Nucleus accumbens (tissue), 56 donors: ENCODE results near the gene ZNF267.
A peak's percentile ranks its signal among the peaks of the same experiment; 100 is the strongest.
"Not testable (repeated sequence)": the region's sequence is repeated elsewhere in the genome, so short reads cannot be mapped to it uniquely, and the experiment has no call there.

Experiments
- DNase-seq, 56 donors: peaks; one replicate each; lab custom pipeline; 2025; lab: John Stamatoyannopoulos, UW

The ZNF267 gene

GRCh38 chr16:31873556-31874365 is at the start of gene ZNF267:
ZNF267 (plus strand) TSS chr16:31873807; CDS start chr16:31873967, 160 bp downstream.
- DNase-seq = peak; percentile 38 to 96 (median 82)

DNA sequence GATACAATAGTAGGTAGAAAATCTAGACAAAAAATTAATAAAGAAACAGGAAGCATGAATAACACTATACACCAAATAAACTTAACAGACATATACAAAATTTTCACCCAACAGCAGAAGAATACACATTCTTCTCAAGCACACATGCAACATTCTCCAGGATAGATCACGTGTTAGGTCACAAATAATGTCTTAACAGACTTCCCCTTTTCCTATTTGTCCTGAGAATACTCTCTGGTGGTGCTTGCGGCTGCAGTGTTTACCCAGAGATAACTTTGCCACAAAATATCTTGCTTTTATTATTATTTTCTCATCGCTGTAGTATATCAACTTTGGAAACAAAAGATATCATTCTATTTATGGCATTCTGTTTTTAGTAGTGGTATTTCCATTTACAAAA is 40.6 kb upstream of the ZNF267 start:
- no peak for DNase-seq

DNA sequence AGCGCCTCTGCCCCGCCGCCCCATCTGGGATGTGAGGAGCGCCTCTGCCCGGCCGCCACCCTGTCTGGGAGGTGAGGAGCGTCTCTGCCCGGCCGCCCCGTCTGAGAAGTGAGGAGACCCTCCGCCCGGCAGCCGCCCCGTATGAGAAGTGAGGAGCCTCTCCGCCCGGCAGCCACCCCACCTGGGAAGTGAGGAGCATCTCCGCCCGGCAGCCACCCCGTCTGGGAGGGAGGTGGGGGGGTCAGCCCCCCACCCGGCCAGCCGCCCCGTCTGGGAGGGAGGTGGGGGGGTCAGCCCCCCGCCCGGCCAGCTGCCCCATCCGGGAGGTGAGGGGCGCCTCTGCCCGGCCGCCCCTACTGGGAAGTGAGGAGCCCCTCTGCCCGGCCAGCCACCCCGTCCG is 37.2 kb upstream of the ZNF267 start:
- DNase-seq = not testable (repeated sequence)

- no peak for DNase-seq
Observed at GRCh38 chr16:31842864-31843263, 30.7 kb upstream of the ZNF267 start.

DNA sequence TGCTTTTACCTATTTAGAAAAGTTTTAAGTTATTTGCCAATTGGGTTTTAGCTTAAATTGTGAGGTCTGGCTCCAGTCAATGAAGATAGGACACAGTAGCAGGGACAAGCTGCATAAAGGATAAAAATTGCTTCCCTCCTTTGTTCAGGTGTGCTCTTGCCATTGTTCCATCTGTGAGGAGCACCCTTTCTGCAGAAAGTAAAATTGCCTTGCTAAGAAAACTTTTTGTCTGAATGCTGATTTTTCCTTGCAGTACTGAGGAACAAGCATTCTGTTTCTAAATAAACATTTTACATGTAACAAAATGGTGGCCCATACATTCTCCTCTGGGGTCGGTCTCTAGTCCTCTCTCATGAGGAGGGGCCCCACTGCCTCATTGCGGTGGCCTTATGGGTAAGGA is 25.0 kb upstream of the ZNF267 start:
- DNase-seq = not testable (repeated sequence)

GRCh38 chr16:31853291-31853690 is 20.3 kb upstream of the ZNF267 start:
- no peak for DNase-seq

DNA sequence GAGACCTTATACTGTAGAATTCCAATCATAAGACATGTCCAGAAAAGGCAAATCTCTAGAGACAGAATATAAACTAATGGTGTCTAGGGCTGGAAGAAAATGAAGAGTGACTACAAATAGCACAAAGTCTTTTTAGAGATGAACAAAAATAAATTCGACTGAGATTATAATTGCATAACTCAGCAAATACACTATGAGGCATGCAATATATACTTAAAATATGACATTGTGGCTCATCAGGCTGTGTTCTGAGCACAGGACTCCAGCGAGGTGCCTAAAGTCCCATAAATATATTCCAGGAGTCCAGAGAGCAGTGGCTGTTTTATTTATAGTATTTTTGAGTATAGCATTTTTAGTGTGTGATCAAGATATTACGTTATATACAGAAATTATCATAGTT is 13.1 kb upstream of the ZNF267 start:
- DNase-seq = no peak

GRCh38 chr16:31861455-31861854 is 12.2 kb upstream of the ZNF267 start:
- no peak for DNase-seq

DNA sequence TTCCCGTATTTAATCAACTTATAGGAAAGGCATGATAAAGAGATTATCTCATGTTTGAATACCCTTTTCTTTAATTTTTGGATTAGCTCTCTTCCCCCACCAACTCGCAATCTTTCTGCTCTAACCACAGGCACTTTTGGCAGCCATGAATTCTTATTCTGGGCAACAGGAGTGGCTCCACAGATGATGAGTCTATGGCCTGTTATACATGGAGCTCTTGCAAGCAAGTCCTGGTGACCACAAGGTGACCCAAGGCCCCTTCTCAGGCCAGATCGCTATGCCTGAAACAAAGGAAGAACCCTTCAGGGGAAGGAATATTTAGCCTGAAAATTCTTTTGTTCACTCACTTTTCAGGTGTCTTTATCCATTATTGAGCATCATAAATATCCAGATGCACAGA is 10.8 kb upstream of the ZNF267 start:
- no peak for DNase-seq

- DNase-seq = no peak
Observed at GRCh38 chr16:31868164-31868563, 5.4 kb upstream of the ZNF267 start.

- peak in 46 of 56 donors; percentile 4 to 92 (median 48) for DNase-seq
Observed at GRCh38 chr16:31868691-31869167, 4.9 kb upstream of the ZNF267 start.

DNA sequence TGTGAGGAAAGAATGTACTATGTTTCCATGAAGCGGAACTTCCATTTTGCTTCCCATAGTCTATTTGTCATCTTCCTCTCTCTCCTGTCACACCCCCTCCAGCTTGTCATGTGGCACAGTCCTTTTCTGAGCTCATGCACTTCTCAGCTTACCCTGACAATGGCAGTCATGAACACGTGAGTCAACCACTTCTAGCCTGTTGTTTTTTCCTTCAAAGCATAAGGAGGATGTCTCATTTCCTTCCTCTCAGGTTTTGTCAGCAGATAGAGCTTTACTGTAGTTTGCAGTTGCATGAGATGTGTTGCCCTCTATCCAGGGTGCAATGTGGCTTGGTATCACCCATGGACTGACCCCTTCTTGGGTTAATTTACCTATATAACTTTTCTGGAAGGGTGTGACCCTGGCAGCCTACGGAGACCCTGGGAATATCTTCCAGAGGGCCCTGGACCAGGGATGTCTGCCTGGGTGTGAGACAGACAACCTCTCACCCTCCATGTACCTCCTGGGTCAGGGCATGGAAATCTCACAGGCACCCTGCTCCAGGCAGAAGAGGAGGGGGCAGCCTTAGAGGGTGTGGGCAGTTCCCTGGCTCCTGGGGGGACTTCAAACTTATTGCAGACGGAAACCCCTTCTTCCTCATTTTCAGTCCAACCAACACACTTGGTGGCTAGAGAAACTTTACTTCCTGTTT is 4.0 kb upstream of the ZNF267 start:
- DNase-seq = peak in 32 of 56 donors; percentile 12 to 76 (median 30)

DNA sequence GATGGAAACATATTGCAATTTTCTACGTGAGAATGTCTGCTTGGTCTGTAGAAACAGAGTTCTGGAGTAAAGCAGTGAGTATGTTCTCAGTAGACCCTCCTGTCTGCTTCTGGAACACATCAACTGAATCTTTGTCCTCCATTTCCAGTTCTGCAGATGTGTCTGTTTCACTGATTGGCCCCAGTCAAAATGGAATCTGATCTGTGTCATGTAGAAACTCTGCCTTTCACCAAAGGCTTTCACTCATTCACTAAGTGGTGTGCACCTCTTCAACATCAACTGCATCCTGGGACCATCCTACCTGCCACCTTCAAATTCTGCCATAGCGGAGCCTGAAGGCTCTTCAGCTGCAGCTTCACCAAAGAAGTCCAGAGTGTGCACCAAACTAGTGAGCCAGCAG is 2.8 kb upstream of the ZNF267 start:
- no peak for DNase-seq

DNA sequence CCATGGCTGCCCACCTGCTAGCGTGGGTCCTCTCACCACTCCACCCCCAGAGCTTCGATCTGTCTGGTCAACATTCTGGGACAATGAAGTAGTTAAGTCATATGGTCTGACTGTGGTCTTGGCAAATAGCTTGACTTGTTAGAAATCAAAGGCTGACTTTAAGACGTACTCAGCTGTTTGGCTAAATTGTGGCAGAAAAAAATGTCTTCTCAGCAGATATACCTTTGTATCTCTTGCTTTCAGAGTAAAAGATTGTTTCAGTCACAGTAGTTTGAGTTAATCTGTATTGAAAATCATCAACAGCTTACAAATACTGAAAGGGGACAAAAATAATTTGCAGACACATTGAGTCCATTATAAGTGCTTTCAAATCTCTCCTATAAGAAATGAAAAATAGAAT is 2.1 kb upstream of the ZNF267 start:
- no peak for DNase-seq

DNA sequence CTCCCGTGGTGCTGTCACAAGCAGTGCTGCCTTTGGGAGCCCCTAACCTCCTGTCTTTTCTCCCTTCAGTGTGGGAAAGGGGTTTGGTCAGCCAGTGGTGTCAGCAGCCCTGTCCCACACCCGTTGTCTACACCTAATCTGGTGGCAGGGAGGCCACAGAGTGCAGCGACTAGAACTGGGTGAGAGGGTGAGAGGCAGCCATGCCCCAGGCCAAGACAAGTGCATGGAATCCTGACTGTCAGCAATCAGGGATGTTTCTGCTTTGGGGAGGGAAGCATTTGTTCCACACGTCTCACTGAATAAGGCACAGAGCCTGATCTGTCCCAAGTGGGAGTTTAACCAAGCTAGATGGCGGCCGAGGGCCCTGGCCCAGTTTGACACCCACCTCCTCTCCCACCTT is 1.4 kb upstream of the ZNF267 start:
- DNase-seq = no peak

GRCh38 chr16:31874366-31875111 is 932 bp downstream of the ZNF267 start:
- no peak for DNase-seq

DNA sequence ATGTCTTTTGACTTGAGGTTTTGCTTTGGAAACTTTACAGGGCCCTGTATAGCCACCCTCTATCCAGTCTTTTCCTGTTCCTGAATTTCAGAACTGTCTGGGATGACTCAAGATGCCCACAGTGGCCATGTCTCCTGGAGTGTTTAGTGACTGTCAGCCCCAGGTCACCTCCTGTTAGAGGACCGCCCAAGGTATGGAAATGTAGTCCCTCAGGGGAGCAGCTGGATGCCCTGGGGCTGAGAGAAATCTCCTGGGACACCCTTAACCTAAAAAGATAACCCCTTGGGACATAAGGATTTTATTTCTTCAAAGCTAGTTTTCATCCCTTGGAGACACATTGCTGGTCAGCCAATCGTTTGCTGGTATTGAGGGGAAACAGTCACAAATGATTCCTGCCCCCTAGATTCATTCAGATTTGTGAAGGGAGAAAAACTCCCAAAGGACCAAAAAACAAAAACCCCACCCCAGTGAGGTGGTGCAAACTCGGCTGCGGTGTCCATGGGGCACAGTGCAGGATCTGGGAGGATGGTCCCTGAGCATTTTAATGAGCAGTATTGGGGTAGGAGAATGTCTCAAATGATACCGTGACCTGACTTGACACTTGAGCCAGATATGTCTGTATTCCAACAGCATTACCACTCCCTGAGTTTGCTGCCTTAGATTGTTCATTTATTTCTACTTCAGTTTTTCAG is 1.7 kb downstream of the ZNF267 start:
- no peak for DNase-seq

DNA sequence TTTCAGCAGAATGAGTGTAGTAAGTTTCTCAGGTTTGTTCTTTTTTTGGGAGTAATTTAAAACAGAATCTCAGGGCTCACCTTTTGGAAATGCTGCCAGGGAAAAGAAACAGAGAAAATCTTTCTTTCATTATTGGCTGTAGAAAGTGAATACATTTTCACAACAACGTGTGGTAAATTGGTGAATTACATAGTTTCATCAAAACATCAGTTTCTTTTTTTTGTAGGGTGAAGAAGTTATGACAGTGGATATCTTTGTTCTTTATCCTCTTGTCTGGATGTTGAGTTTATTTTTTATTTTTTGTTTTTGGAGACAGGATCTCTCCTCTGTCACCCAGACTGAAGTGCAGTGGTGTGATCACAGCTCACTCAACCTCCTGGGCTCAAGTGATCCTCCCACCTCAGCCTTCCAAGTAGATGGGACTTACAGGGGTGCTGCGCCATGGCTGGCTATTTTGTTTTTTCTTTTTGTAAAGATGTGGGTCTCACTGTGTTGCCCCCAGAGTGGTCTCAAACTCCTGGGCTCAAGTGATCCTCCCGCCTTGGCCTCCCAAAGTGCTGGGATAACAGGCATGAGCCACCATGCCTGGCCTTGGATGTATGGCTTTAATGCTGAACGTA is 2.4 kb downstream of the ZNF267 start:
- DNase-seq = no peak

DNA sequence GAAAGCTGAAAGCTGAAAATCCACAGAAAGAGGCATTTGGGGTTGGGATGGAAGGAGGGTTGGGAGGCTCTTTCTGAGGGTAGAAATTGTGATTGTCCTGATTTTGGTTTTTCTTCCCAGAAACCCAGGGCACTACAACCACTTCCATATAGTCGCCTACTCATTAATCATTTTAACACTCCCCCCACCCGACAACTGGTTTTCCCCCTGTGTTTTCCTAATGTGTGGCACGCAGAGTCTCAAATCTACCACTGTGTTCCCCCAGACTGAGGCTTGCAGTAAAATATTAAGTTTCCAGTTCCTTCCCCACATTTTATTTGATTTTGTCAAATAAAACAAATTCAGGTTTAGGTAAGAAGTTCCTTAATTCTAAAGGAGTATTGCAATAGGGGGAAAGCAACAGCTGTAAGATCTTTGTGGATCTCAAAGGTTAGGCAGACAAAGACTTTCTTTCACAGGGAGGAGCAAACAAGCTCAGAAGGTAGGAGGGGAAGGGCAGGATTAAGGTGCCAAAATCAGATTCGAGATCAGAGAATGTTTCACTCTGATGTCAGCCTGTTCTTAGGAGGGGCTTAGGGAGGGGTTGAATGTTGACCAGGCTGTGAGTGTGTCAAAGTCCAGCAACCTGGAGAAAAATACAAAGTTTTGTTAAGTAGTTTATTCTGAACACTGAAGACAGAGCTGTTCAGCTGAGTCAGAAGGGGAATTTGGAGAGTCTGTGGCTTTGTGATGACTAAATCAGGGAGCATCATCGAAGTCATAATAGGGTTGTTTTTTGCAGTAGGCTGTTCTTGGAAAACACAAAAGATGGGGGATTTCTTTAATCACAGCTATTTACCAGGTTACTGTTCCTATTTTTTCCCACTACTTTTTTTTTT is 3.6 kb downstream of the ZNF267 start:
- peak in 2 of 56 donors; percentile 13 to 14 for DNase-seq
